ENCODE data around the gene SRGAP1.

Gene SRGAP1

GRCh38 chr12:63869656-63870055 is 25.2 kb downstream of the SRGAP1 start:
- Histone ChIP-seq H4K20me1 (ENCODE audit: insufficient read depth, low read length) (no peaks in the 10 kb centered on the region), H3K4me1 (ENCODE audit: insufficient read depth, low read length) (no peaks in the 10 kb centered on the region), H2AFZ (ENCODE audit: low read depth, low read length) (no peak overlapping the region), H3K27ac (ENCODE audit: low read length) (no peak overlapping the region), H3K27me3 (ENCODE audit: insufficient read depth, low read length, poor library complexity) (no peaks in the 10 kb centered on the region), H3K79me2 (ENCODE audit: insufficient read depth, low read length) (no peaks in the 10 kb centered on the region), H3K36me3 (ENCODE audit: insufficient read depth, low read length) (no peaks in the 10 kb centered on the region), H3K9ac (ENCODE audit: low read depth, low read length) (no peak overlapping the region), H3K9me3 (ENCODE audit: insufficient read depth, low read length, severe bottlenecking) (no peaks in the 10 kb centered on the region), H3K4me2 (ENCODE audit: insufficient read depth, low read length) (no peak overlapping the region), H3K4me3 (ENCODE audit: low read depth in 1 of 2, low read length in 2 of 2) (no peak overlapping the region)
- ATAC-seq (ENCODE audit: insufficient read depth, low read depth), result no peak
- no peak for TF ChIP-seq EZH2 (IDR thresholded peaks at IDR 0.05; ENCODE audit: borderline replicate concordance, low read depth, low read length, severe bottlenecking)
- TF ChIP-seq CTCF (IDR thresholded peaks at IDR 0.05; ENCODE audit: borderline replicate concordance, extremely low read depth, low read length, poor library complexity, severe bottlenecking), result no peak
- DNase-seq, result no peak

- DNase-seq (no peak), ATAC-seq (ENCODE audit: insufficient read depth, low read depth) (no peak)
- no peaks in the 10 kb centered on the region for H3K79me2 ChIP-seq (ENCODE audit: insufficient read depth, low read length)
- H3K27me3 ChIP-seq (ENCODE audit: insufficient read depth, low read length, poor library complexity), result no peaks in the 10 kb centered on the region
- H3K4me3 ChIP-seq (ENCODE audit: low read depth in 1 of 2, low read length in 2 of 2), result no peak overlapping the region
- H3K36me3 ChIP-seq (ENCODE audit: insufficient read depth, low read length), result no peaks in the 10 kb centered on the region
- H3K4me1 ChIP-seq (ENCODE audit: insufficient read depth, low read length), result no peaks in the 10 kb centered on the region
- H3K27ac ChIP-seq (ENCODE audit: low read length), result no peak overlapping the region
- H4K20me1 ChIP-seq (ENCODE audit: insufficient read depth, low read length), result no peaks in the 10 kb centered on the region
- no peak overlapping the region for H3K4me2 ChIP-seq (ENCODE audit: insufficient read depth, low read length)
- no peak for TF ChIP-seq CTCF (IDR thresholded peaks at IDR 0.05; ENCODE audit: borderline replicate concordance, extremely low read depth, low read length, poor library complexity, severe bottlenecking)
- no peak for TF ChIP-seq EZH2 (IDR thresholded peaks at IDR 0.05; ENCODE audit: borderline replicate concordance, low read depth, low read length, severe bottlenecking)
- no peaks in the 10 kb centered on the region for H3K9me3 ChIP-seq (ENCODE audit: insufficient read depth, low read length, severe bottlenecking)
- H2AFZ ChIP-seq (ENCODE audit: low read depth, low read length), result no peak overlapping the region
- H3K9ac ChIP-seq (ENCODE audit: low read depth, low read length), result no peak overlapping the region
Observed at GRCh38 chr12:63870838-63871237, 26.3 kb downstream of the SRGAP1 start.

- peaks cover 3% of the 10 kb centered on the region for H3K27me3 ChIP-seq (ENCODE audit: insufficient read depth, low read length, poor library complexity)
- no peaks in the 10 kb centered on the region for H3K4me1 ChIP-seq (ENCODE audit: insufficient read depth, low read length)
- H3K9me3 ChIP-seq (ENCODE audit: insufficient read depth, low read length, severe bottlenecking), result no peaks in the 10 kb centered on the region
- TF ChIP-seq CTCF (IDR thresholded peaks at IDR 0.05; ENCODE audit: borderline replicate concordance, extremely low read depth, low read length, poor library complexity, severe bottlenecking) (no peak), EZH2 (IDR thresholded peaks at IDR 0.05; ENCODE audit: borderline replicate concordance, low read depth, low read length, severe bottlenecking) (no peak)
- ATAC-seq (ENCODE audit: insufficient read depth, low read depth), result no peak
- H2AFZ ChIP-seq (ENCODE audit: low read depth, low read length), result no peak overlapping the region
- H4K20me1 ChIP-seq (ENCODE audit: insufficient read depth, low read length), result no peaks in the 10 kb centered on the region
- H3K27ac ChIP-seq (ENCODE audit: low read length), result no peak overlapping the region
- no peak for DNase-seq
- no peak overlapping the region for H3K4me2 ChIP-seq (ENCODE audit: insufficient read depth, low read length)
- H3K4me3 ChIP-seq (ENCODE audit: low read depth in 1 of 2, low read length in 2 of 2), result no peak overlapping the region
- no peak overlapping the region for H3K9ac ChIP-seq (ENCODE audit: low read depth, low read length)
- no peaks in the 10 kb centered on the region for H3K36me3 ChIP-seq (ENCODE audit: insufficient read depth, low read length)
- no peaks in the 10 kb centered on the region for H3K79me2 ChIP-seq (ENCODE audit: insufficient read depth, low read length)
Observed at GRCh38 chr12:63874897-63875480, 30.5 kb downstream of the SRGAP1 start.

GRCh38 chr12:63875703-63876102 is 31.2 kb downstream of the SRGAP1 start:
- Histone ChIP-seq H3K4me3 (ENCODE audit: low read depth in 1 of 2, low read length in 2 of 2) (no peak overlapping the region), H4K20me1 (ENCODE audit: insufficient read depth, low read length) (no peaks in the 10 kb centered on the region), H3K79me2 (ENCODE audit: insufficient read depth, low read length) (no peaks in the 10 kb centered on the region), H3K9ac (ENCODE audit: low read depth, low read length) (no peak overlapping the region), H3K4me2 (ENCODE audit: insufficient read depth, low read length) (no peak overlapping the region), H3K4me1 (ENCODE audit: insufficient read depth, low read length) (no peaks in the 10 kb centered on the region), H3K36me3 (ENCODE audit: insufficient read depth, low read length) (no peaks in the 10 kb centered on the region), H3K27me3 (ENCODE audit: insufficient read depth, low read length, poor library complexity) (peaks cover 3% of the 10 kb centered on the region), H3K9me3 (ENCODE audit: insufficient read depth, low read length, severe bottlenecking) (no peaks in the 10 kb centered on the region), H2AFZ (ENCODE audit: low read depth, low read length) (no peak overlapping the region), H3K27ac (ENCODE audit: low read length) (no peak overlapping the region)
- TF ChIP-seq CTCF (IDR thresholded peaks at IDR 0.05; ENCODE audit: borderline replicate concordance, extremely low read depth, low read length, poor library complexity, severe bottlenecking) (no peak), EZH2 (IDR thresholded peaks at IDR 0.05; ENCODE audit: borderline replicate concordance, low read depth, low read length, severe bottlenecking) (no peak)
- ATAC-seq (ENCODE audit: insufficient read depth, low read depth) (no peak), DNase-seq (no peak)

Data from DND-41 (cell line).